Stimulated activated CD8-positive, alpha-beta memory T cell treated with anti-CD3 and anti-CD28 coated beads, Interleukin-4, amount 100 ng/mL, for 4 hours (primary cell): ENCODE measurements around the gene WDR1.
A peak's percentile ranks its signal among the peaks of the same experiment; 100 is the strongest.

Experiments used
- DNase-seq, 2 donors: peaks; one replicate each; pipeline ENCODE4 v3.0.0-alpha.2; 2020; ENCODE audit warnings: low read depth in 2 of 2, low spot score in 1 of 2

WDR1 gene

GRCh38 chr4:10115271-10115796 is 1.3 kb downstream of the WDR1 start:
- DNase-seq: no peak

GRCh38 chr4:10114607-10115006 is 2.0 kb downstream of the WDR1 start:
- DNase-seq: no peak

- no peak for DNase-seq
Observed at GRCh38 chr4:10114147-10114546, 2.5 kb downstream of the WDR1 start.

GRCh38 chr4:10113362-10114047 is 3.1 kb downstream of the WDR1 start:
- DNase-seq: no peak

- DNase-seq: no peak
Observed at GRCh38 chr4:10112658-10113284, 3.8 kb downstream of the WDR1 start.

GRCh38 chr4:10111067-10111801 is 5.4 kb downstream of the WDR1 start:
- DNase-seq: no peak

GRCh38 chr4:10109995-10110670 is 6.5 kb downstream of the WDR1 start:
- no peak for DNase-seq

- DNase-seq: no peak
Observed at GRCh38 chr4:10108818-10109783, 7.5 kb downstream of the WDR1 start.

- DNase-seq: no peak
Observed at GRCh38 chr4:10108391-10108790, 8.2 kb downstream of the WDR1 start.

GRCh38 chr4:10107111-10108091 is 9.2 kb downstream of the WDR1 start:
- no peak for DNase-seq

GRCh38 chr4:10106421-10107039 is 10.1 kb downstream of the WDR1 start:
- DNase-seq: peak; percentile 50 to 70

- no peak for DNase-seq
Observed at GRCh38 chr4:10105920-10106319, 10.7 kb downstream of the WDR1 start.

GRCh38 chr4:10105421-10105820 is 11.2 kb downstream of the WDR1 start:
- DNase-seq: no peak

GRCh38 chr4:10104991-10105276 is 11.7 kb downstream of the WDR1 start:
- no peak for DNase-seq

GRCh38 chr4:10104211-10104990 is 12.2 kb downstream of the WDR1 start:
- no peak for DNase-seq

- no peak for DNase-seq
Observed at GRCh38 chr4:10102474-10103332, 13.9 kb downstream of the WDR1 start.
